ENCODE data around the gene SF3B1.
"Not testable (repeated sequence)": the region's sequence is repeated elsewhere in the genome, so short reads cannot be mapped to it uniquely, and the experiment has no call there.

SF3B1 gene, protein sequence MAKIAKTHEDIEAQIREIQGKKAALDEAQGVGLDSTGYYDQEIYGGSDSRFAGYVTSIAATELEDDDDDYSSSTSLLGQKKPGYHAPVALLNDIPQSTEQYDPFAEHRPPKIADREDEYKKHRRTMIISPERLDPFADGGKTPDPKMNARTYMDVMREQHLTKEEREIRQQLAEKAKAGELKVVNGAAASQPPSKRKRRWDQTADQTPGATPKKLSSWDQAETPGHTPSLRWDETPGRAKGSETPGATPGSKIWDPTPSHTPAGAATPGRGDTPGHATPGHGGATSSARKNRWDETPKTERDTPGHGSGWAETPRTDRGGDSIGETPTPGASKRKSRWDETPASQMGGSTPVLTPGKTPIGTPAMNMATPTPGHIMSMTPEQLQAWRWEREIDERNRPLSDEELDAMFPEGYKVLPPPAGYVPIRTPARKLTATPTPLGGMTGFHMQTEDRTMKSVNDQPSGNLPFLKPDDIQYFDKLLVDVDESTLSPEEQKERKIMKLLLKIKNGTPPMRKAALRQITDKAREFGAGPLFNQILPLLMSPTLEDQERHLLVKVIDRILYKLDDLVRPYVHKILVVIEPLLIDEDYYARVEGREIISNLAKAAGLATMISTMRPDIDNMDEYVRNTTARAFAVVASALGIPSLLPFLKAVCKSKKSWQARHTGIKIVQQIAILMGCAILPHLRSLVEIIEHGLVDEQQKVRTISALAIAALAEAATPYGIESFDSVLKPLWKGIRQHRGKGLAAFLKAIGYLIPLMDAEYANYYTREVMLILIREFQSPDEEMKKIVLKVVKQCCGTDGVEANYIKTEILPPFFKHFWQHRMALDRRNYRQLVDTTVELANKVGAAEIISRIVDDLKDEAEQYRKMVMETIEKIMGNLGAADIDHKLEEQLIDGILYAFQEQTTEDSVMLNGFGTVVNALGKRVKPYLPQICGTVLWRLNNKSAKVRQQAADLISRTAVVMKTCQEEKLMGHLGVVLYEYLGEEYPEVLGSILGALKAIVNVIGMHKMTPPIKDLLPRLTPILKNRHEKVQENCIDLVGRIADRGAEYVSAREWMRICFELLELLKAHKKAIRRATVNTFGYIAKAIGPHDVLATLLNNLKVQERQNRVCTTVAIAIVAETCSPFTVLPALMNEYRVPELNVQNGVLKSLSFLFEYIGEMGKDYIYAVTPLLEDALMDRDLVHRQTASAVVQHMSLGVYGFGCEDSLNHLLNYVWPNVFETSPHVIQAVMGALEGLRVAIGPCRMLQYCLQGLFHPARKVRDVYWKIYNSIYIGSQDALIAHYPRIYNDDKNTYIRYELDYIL

DNA sequence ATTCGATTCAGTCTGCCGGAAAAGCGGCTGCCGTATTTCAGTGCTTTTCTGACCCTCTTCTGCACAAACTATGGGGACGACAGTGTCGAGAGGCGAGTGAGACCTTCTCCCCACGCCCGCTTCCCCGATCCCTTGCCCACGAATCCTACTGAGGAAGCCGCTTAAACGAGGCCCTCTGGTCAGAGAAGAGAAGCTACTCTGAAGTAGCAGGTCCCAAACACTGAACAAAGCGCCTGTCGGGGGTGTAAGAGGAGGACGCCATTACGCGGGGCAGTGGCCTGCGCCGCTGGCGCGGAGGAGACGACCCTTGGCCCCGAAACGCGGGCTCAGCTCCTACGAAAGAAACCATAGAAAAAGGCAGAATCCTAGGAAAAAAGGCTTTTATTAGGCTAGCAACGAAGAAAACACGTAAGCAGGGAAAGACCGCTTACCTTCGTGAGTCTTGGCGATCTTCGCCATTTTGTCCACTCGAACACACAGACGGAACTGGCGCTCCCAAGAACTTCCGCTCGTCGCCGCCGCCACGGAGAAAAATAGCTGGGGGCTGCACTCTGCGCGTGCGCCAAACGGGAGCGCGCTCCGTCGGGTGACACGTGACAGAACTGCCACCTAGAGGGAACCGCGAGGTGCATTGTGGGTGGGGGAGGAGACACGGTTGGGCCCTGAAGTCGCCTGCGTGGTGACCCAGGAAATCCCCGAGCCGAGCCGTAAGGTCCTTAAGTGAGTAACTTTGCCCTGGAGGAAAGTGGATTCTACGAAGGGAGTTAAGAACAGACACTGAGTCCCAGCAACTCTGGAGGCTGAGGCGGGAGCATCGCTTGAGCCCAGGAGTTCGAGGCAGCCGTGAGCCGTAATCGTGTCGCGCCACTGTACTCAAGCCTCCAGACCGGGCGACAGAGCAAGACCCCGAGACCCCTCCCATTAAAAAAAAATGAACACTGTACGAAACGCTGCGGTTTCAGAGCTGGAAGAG is at the start of gene SF3B1:
Gene SF3B1, minus strand, starts transcription at position 488 of the 973 bp plus-strand sequence. Its CDS starts 29 bp downstream, at position 459.
- DNase-seq (ENCODE audit: low read depth), result peak; percentile 97

DNA sequence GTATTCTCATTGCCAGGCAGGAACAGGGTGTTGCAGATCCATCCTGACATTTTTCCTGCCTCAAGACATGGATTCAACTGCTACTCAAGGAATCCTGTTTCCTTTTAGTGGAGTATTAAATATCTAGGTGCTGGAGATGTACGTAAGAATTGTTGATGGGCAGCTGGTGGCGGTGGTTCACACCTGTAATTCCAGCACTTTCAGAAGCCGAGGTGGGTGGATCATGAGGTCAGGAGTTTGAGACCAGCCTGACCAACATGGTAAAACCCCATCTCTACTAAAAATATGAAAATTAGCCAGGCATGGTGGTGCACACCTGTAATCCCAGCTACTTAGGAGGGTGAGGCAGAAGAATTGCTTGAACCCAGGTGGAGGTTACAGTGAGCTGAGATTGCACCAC is 49.4 kb upstream of the SF3B1 start:
- not testable (repeated sequence) for DNase-seq (ENCODE audit: low read depth)

GRCh38 chr2:197480165-197481036 is 45.6 kb upstream of the SF3B1 start:
- no peak for DNase-seq (ENCODE audit: low read depth)

- no peak for DNase-seq (ENCODE audit: low read depth)
Measured at GRCh38 chr2:197477797-197478196, 43.0 kb upstream of the SF3B1 start.

DNA sequence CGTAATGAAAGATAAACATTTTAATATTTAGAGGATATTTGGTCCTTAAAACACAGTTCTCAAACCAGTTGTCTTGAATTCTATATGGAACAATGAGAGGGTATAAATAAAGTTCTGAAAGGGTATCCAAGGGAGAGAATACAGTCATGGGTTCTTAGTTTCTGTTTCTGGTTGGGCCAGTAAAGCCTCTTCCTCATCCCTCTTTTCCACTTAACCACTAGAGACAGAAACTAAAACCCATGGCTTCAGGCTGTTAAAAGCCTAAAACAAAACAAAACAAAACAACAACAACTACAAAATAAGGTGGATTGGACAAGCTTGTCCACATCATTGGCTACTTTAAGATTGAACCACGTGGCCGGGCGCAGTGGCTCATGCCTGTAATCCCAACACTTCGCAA is 37.3 kb upstream of the SF3B1 start:
- DNase-seq (ENCODE audit: low read depth), result no peak

DNA sequence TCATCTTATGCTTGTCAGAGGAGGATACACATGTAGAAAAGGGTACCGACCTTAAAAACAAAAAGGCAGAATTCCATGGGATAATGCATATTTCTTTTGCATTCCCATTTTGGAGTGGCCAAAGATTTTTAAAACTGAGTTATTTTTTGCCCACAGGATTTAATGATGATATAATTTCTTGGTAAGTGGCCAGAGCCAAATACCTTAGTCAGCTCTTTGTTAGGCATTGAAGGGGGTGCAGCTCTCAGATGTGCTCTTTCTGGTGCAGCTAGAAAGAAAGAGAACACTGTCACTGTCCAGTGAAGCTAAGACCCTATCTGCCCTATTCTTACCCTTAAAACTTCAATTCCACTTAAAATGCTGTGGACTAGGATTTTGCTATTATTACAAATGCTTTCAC is 29.3 kb upstream of the SF3B1 start:
- DNase-seq (ENCODE audit: low read depth), result no peak

DNA sequence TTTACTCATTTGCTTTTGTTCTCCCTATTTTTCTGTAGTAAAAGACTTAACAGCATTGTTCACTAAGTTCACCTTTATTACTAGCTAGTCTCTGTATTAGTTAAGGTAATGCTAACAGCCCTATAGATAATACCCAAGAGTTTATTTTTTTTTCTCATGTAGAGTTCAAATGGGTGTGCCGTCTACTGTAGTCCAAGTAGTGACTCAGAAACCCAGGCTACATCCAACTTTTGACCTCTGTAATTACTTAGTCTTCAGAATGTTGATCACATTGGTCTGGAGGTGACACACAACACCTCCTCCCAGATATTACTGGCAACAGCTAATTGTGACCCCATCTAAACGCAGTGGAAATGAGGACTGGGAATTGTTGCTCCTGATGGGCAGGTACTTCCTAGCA is 26.2 kb upstream of the SF3B1 start:
- DNase-seq (ENCODE audit: low read depth), result no peak

GRCh38 chr2:197460649-197461048 is 25.8 kb upstream of the SF3B1 start:
- no peak for DNase-seq (ENCODE audit: low read depth)

DNA sequence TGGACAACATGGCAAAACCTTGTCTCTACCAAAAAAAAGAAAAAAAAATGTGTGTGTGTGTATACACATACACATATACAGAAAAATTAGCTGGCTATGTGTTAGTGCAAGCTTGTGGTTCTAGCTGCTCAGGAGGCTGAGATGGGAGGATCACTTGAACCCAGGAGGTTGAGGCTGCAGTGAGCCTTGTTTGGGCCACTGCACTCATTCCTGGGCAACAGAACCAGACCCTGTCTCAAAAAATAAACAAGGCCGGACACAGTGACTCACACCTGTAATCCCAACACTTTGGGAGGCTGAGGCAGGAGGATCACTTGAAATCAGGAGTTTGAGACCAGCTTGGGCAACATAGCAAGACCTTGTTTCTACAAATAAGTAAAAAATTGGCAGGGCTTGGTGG is 20.6 kb upstream of the SF3B1 start:
- DNase-seq (ENCODE audit: low read depth), result no peak

GRCh38 chr2:197454923-197455322 is 20.1 kb upstream of the SF3B1 start:
- no peak for DNase-seq (ENCODE audit: low read depth)

- DNase-seq (ENCODE audit: low read depth), result no peak
Measured at GRCh38 chr2:197453914-197454398, 19.1 kb upstream of the SF3B1 start.

DNA sequence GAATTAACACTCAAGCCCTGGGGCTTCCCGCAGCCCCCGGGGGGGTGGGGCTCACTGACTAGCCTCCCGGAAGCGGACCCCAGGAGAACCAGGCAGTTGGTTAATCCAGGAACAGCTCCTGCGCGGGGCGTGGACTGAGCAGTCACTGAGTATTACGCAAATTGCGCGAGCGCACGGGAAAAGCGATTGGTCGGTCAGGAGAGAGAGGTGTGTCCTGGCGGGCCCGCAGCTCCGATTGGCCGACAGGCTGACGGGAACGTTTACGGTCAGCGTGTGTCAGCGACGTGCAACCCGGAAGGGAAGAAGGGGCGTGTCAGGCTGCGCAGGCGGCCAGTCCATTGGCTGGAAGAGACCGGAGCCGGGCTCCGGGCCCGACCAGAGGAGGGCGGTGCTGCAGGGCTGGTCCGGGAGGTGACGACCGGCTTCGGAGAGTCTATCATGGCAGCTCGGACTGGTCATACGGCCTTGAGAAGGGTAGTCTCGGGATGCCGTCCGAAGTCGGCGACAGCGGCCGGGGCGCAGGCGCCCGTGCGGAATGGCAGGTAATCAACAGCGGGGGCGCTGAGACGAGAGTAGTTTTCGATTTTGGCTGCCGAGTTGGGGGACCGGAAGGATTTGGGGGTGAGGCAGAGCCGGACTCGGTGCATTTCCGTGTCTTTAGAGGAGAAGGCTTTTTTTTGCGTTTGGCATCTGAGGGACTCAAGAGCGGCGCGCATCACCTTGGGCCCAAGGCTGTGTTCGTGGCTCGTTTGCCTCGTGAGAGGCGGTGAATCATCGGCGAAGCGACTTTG is 18.5 kb upstream of the SF3B1 start, which contains the start of gene COQ10B:
Gene COQ10B, plus strand, starts transcription at position 430 of the 791 bp plus-strand sequence. Its CDS starts 9 bp downstream, at position 439.
- DNase-seq (ENCODE audit: low read depth), result peak; percentile 99

- DNase-seq (ENCODE audit: low read depth), result no peak
Measured at GRCh38 chr2:197452754-197453122, 17.9 kb upstream of the SF3B1 start.

GRCh38 chr2:197450935-197451358 is 16.1 kb upstream of the SF3B1 start:
- DNase-seq (ENCODE audit: low read depth), result not testable (repeated sequence)

GRCh38 chr2:197450465-197450864 is 15.6 kb upstream of the SF3B1 start:
- no peak for DNase-seq (ENCODE audit: low read depth)

GRCh38 chr2:197446844-197447243 is 12.0 kb upstream of the SF3B1 start:
- DNase-seq (ENCODE audit: low read depth), result no peak

DNA sequence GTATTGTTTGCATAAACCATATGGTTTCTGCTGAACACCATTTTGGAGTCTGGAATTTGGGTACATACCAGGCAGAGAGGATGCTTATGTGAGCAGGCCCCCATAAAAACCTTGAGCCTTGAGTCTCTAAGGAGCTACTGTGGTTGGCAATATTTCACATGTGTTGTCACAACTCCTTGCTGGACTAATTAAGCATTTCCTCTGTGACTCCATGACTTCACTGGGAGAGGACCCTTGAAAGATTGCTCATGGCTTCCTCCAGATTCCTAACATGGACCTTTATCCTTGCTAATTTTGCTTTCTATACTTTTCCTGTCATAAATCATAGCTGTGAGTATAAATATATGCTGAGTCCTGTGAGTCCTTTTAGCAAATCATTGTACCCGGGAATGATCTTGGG is 10.9 kb upstream of the SF3B1 start:
- DNase-seq (ENCODE audit: low read depth), result no peak

GRCh38 chr2:197442857-197443256 is 8.0 kb upstream of the SF3B1 start:
- DNase-seq (ENCODE audit: low read depth), result no peak

DNA sequence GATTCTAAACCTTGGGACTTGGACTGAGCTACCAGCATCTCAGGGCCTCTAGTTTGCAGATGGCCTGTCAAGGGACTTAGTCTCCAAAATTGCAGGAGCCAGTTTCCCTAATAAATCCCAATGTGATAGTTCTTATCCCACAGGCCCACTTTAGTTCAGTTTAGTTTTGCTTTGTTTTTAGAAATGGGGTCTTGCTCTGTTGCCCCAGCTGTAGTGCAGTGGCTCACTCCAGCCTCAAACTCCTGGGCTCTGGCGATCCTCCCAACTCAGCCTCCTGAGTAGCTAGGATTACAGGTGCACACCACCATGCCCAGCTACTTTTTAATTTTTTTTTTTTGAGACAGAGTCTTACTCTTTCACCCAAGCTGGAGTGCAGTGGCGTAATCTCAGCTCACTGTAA is 2.6 kb upstream of the SF3B1 start:
- no peak for DNase-seq (ENCODE audit: low read depth)
